PC-9 (cell line): ENCODE measurements around the gene OIT3. TPM values are rescaled to one million over a fixed set of nuclear protein-coding genes. Genes with fewer than 3 reads are reported as not detected.

Experiments used
- BruUV-seq: library from RNA; stranded (reverse); fragments of 400-500 nt; replicated peaks from 2 replicates; lab custom pipeline; 2021; lab: Mats Ljungman, UMichigan
- CTCF ChIA-PET: fragments of 300-600 bp; sonication (Branson Sonifier 250); formaldehyde crosslinking; loops from one replicate; lab custom pipeline; 2022; ENCODE audit warnings: antibody characterized with exemption; lab: Charles Lee
- POLR2A ChIA-PET: fragments of 300-600 bp; sonication (Branson Sonifier 250); formaldehyde crosslinking; loops from one replicate; lab custom pipeline; 2022; ENCODE audit warnings: antibody characterized with exemption; ENCODE audit not compliant: unreplicated experiment; lab: Charles Lee
- DNase-seq, 2 experiments: peaks; one replicate each; pipeline versions ENCODE4 v3.0.0 to v3.0.0-alpha.2; 2015 to 2022; ENCODE audit warnings: mixed read lengths in 1 of 2
- H2AFZ ChIP-seq: fragments of 200-600 bp; sonication (generic); 2 replicates; pipeline ENCODE4 v1.8.1; 2017; ENCODE audit warnings: antibody characterized with exemption
- H3F3A ChIP-seq: fragments of 200-600 bp; sonication (generic); 2 replicates; pipeline ENCODE4 v1.8.1; 2017; ENCODE audit warnings: antibody characterized with exemption, mild to moderate bottlenecking, low read depth; ENCODE audit not compliant: insufficient read depth
- H3K27ac ChIP-seq: fragments of 200-600 bp; sonication (generic); 2 replicates; pipeline ENCODE4 v1.6.1; 2016; ENCODE audit warnings: mixed run types
- H3K27me3 ChIP-seq: fragments of 200-600 bp; sonication (generic); 2 replicates; pipeline ENCODE4 v1.6.1; 2016; ENCODE audit warnings: low read depth, mixed run types; ENCODE audit not compliant: insufficient read depth
- H3K36me3 ChIP-seq: fragments of 200-600 bp; sonication (generic); 2 replicates; pipeline ENCODE4 v1.6.1; 2016; ENCODE audit warnings: low read depth, mixed run types
- H3K4me1 ChIP-seq: fragments of 200-600 bp; sonication (generic); replicated peaks from 2 replicates; pipeline ENCODE4 v1.6.1; 2016; ENCODE audit warnings: mixed run types; ENCODE audit not compliant: insufficient read depth
- H3K4me2 ChIP-seq: fragments of 200-600 bp; sonication (generic); 2 replicates; pipeline ENCODE4 v1.6.1; 2017; ENCODE audit warnings: mixed run types
- H3K4me3 ChIP-seq: fragments of 200-600 bp; sonication (generic); 2 replicates; pipeline ENCODE4 v1.6.1; 2016; ENCODE audit warnings: mixed run types
- H3K79me2 ChIP-seq: fragments of 200-600 bp; sonication (generic); 2 replicates; pipeline ENCODE4 v1.6.1; 2017; ENCODE audit warnings: low read depth, mixed run types
- H3K9me2 ChIP-seq: fragments of 200-600 bp; sonication (generic); 2 replicates; pipeline ENCODE4 v1.8.1; 2017; ENCODE audit warnings: mild to moderate bottlenecking; ENCODE audit not compliant: insufficient read depth
- H3K9me3 ChIP-seq: fragments of 200-600 bp; sonication (generic); 2 replicates; pipeline ENCODE4 v1.8.1; 2016; ENCODE audit warnings: low read depth; ENCODE audit not compliant: insufficient read depth
- H4K20me1 ChIP-seq: fragments of 200-600 bp; sonication (generic); 2 replicates; pipeline ENCODE4 v1.8.1; 2017; ENCODE audit not compliant: insufficient read depth
- CTCF ChIP-seq: fragments of 200-600 bp; sonication (generic); conservative IDR thresholded peaks from 2 replicates; pipeline ENCODE4 v1.6.1; 2017; ENCODE audit warnings: mixed run types, antibody characterized with exemption, mild to moderate bottlenecking, moderate library complexity
- EZH2 ChIP-seq: fragments of 200-600 bp; sonication (generic); IDR thresholded peaks from 2 replicates; pipeline ENCODE4 v1.8.0; 2017; ENCODE audit warnings: antibody characterized with exemption, low read depth
- intact Hi-C: fragments of 100-400 bp; cut with micrococcal nuclease; formaldehyde crosslinking; loops from one replicate; pipeline ENCODE4 v1.10.0; 2022; ENCODE audit not compliant: unreplicated experiment
- total RNA-seq: library from RNA; stranded (reverse); gene quantifications from 2 replicates; pipeline ENCODE4 v1.2.3, GENCODE V29; 2021

The OIT3 gene
- total RNA-seq, 1 experiment from 2014 or later, result 0.28 TPM

- Histone ChIP-seq H3K27me3 (no peaks in the 10 kb centered on the region), H3K27ac (no peak overlapping the region), H3K9me2 (no peaks in the 10 kb centered on the region), H2AFZ (no peak overlapping the region), H3K4me2 (no peak overlapping the region), H3F3A (0 out of 2 replicates have a peak, but pooled peaks cover 5% of the 10 kb centered on the region), H3K36me3 (peaks cover 15% of the 10 kb centered on the region; the same call in 1 of the 2 replicates), H3K4me1 (no peaks in the 10 kb centered on the region), H3K9me3 (no peaks in the 10 kb centered on the region), H4K20me1 (no peaks in the 10 kb centered on the region), H3K4me3 (no peak overlapping the region), H3K79me2 (no peaks in the 10 kb centered on the region)
- no peak for TF ChIP-seq CTCF
- TF ChIP-seq EZH2, result no peak
- intact Hi-C loops, result no loop called here
- DNase-seq, result no peak
- BruUV-seq, result no TSS peak
- ChIA-PET POLR2A (no interaction called here), CTCF (no interaction called here)
Observed at GRCh38 chr10:72886621-72887020, 6.9 kb upstream of the OIT3 start.

GRCh38 chr10:72887043-72887442 lies 6.5 kb upstream of the OIT3 start:
- POLR2A ChIA-PET, result no interaction called here
- BruUV-seq, result TSS peak; percentile 31
- Histone ChIP-seq H3K9me3 (no peaks in the 10 kb centered on the region), H2AFZ (no peak overlapping the region), H3K4me3 (no peak overlapping the region), H3F3A (0 out of 2 replicates have a peak, but pooled peaks cover 5% of the 10 kb centered on the region), H3K27me3 (no peaks in the 10 kb centered on the region), H3K36me3 (peaks cover 15% of the 10 kb centered on the region; the same call in 1 of the 2 replicates), H3K79me2 (no peaks in the 10 kb centered on the region), H3K4me1 (no peaks in the 10 kb centered on the region), H3K27ac (no peak overlapping the region), H3K4me2 (no peak overlapping the region), H4K20me1 (no peaks in the 10 kb centered on the region), H3K9me2 (no peaks in the 10 kb centered on the region)
- no peak for DNase-seq
- CTCF ChIA-PET, result no interaction called here
- intact Hi-C loops, result no loop called here
- TF ChIP-seq CTCF, result no peak
- no peak for TF ChIP-seq EZH2

- DNase-seq, result no peak
- no peak overlapping the region for H3K4me2 ChIP-seq
- TF ChIP-seq CTCF, result no peak
- TF ChIP-seq EZH2, result no peak
- 0 out of 2 replicates have a peak, but pooled peaks cover 3% of the 10 kb centered on the region for H3F3A ChIP-seq
- intact Hi-C loops, result no loop called here
- no peak overlapping the region for H2AFZ ChIP-seq
- H4K20me1 ChIP-seq, result no peaks in the 10 kb centered on the region
- no peaks in the 10 kb centered on the region for H3K27me3 ChIP-seq
- H3K9me3 ChIP-seq, result no peaks in the 10 kb centered on the region
- ChIA-PET POLR2A (no interaction called here), CTCF (interaction anchor here (0.6 kb wide), 1 partner anchor 33 kb away, joined by 3 read pairs; no protein-coding TSS in a partner anchor)
- no peak overlapping the region for H3K27ac ChIP-seq
- H3K4me1 ChIP-seq, result no peaks in the 10 kb centered on the region
- no TSS peak for BruUV-seq
- H3K9me2 ChIP-seq, result no peaks in the 10 kb centered on the region
- H3K4me3 ChIP-seq, result no peak overlapping the region
- peaks cover 15% of the 10 kb centered on the region; the same call in 1 of the 2 replicates for H3K36me3 ChIP-seq
- H3K79me2 ChIP-seq, result no peaks in the 10 kb centered on the region
Observed at GRCh38 chr10:72888151-72888638, 5.3 kb upstream of the OIT3 start.
